IgD-negative memory B cell (primary cell): ENCODE data around the gene ECT2. TPM values are rescaled to one million over a fixed set of nuclear protein-coding genes. Genes with fewer than 3 reads are reported as not detected.
A peak's percentile ranks its signal among the peaks of the same experiment; 100 is the strongest.
"Not testable (repeated sequence)": the region's sequence is repeated elsewhere in the genome, so short reads cannot be mapped to it uniquely, and the experiment has no call there.

Source experiments
- H3K27ac Mint-ChIP-seq, 3 donors: one replicate each; pipeline ENCODE4 v1.8.0; 2020 to 2022; ENCODE audit warnings: mild to moderate bottlenecking in 3 of 3, mixed read lengths in 3 of 3, moderate library complexity in 1 of 3
- H3K27me3 Mint-ChIP-seq: one replicate; pipeline ENCODE4 v1.8.0; 2021; ENCODE audit warnings: mixed read lengths
- H3K36me3 Mint-ChIP-seq: one replicate; pipeline ENCODE4 v1.8.0; 2020; ENCODE audit warnings: mild to moderate bottlenecking, mixed read lengths
- H3K4me1 Mint-ChIP-seq, 3 donors: one replicate each; pipeline ENCODE4 v1.8.0; 2020 to 2022; ENCODE audit warnings: mixed read lengths in 3 of 3, mild to moderate bottlenecking in 1 of 3
- H3K4me3 Mint-ChIP-seq, 4 donors: one replicate each; pipeline ENCODE4 v1.8.0; 2020 to 2022; ENCODE audit warnings: mild to moderate bottlenecking in 4 of 4, mixed read lengths in 4 of 4, moderate library complexity in 3 of 4
- H3K9me3 Mint-ChIP-seq, 3 donors: one replicate each; pipeline ENCODE4 v1.8.0; 2020 to 2021; ENCODE audit warnings: mixed read lengths in 3 of 3, mild to moderate bottlenecking in 1 of 3
- polyA plus RNA-seq: library from polyadenylated mRNA; unstranded; fragments of 300-500 nt; fragmentation: Illumina TruSeq; gene quantifications from one replicate; pipeline ENCODE4 v1.2.3, GENCODE V29; 2021

The ECT2 gene
- polyA plus RNA-seq, 1 donor from 2014 or later, result 4.2 TPM

GRCh38 chr3:172813462-172813861, 62.9 kb downstream of the ECT2 start:
- no peak overlapping the region for H3K27ac Mint-ChIP-seq
- H3K27me3 Mint-ChIP-seq, result no peaks in the 10 kb centered on the region
- H3K4me3 Mint-ChIP-seq, result no peak overlapping the region
- no peaks in the 10 kb centered on the region for H3K9me3 Mint-ChIP-seq
- H3K36me3 Mint-ChIP-seq, result peaks cover 2% of the 10 kb centered on the region
- peaks cover 0 to 2% (median 0%) of the 10 kb centered on the region in 3 donors for H3K4me1 Mint-ChIP-seq

DNA sequence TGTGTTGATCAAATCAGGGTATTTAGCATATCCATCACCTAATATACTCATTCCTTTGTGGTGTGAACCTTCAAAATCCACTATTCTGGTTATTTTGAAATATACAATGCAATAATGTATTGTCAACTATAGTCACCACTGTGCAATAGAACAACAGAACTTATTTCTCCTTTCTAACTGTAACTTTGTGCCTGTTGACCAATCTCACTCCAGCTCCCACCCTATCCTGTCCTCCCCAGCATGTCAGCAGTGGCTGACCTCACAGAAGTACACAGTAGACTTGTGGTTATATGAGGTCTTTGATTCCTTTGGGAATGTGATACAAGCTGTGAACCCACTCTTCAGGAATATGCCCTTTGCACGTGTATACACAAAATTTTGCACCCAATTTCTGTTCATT, 64.2 kb downstream of the ECT2 start:
- peaks cover 2% of the 10 kb centered on the region for H3K36me3 Mint-ChIP-seq
- no peak overlapping the region for H3K27ac Mint-ChIP-seq
- peaks cover 0 to 2% (median 0%) of the 10 kb centered on the region in 3 donors for H3K4me1 Mint-ChIP-seq

GRCh38 chr3:172815857-172816256, 65.3 kb downstream of the ECT2 start:
- Mint-ChIP-seq H3K9me3 (no peaks in the 10 kb centered on the region), H3K27me3 (no peaks in the 10 kb centered on the region), H3K27ac (peak overlapping the region in 1 of 3 donors; percentile 1), H3K4me1 (peaks cover 0 to 2% (median 0%) of the 10 kb centered on the region in 3 donors), H3K4me3 (no peak overlapping the region), H3K36me3 (peaks cover 2% of the 10 kb centered on the region)

More for the DNA sequence above, 64.2 kb downstream of the ECT2 start:
- H3K9me3 Mint-ChIP-seq, result no peaks in the 10 kb centered on the region
- no peak overlapping the region for H3K4me3 Mint-ChIP-seq
- H3K27me3 Mint-ChIP-seq, result no peaks in the 10 kb centered on the region

DNA sequence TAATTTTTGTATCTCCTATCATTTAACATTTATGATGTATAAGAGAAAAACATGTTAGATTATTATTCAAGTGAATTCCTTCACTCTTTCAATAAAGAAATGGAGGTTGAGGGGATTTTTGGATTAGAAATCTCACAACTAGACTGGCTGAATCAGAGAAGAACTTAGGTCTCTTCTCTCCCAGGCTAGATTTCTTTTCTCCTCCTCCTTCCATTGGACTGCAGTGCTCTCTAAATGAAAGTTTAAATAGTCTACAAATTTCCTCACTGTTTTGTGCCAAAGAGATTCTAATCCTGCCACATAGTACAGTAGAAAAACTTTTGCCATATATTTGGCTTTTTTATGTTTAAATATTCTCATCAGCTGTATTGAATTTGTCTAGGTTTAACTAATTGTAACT, 65.8 kb downstream of the ECT2 start:
- Mint-ChIP-seq H3K27me3 (no peaks in the 10 kb centered on the region), H3K4me3 (no peak overlapping the region), H3K36me3 (peaks cover 2% of the 10 kb centered on the region), H3K4me1 (peaks cover 0 to 2% (median 0%) of the 10 kb centered on the region in 3 donors), H3K27ac (no peak overlapping the region), H3K9me3 (no peaks in the 10 kb centered on the region)

- Mint-ChIP-seq H3K27me3 (no peaks in the 10 kb centered on the region), H3K4me3 (no peak overlapping the region), H3K36me3 (peaks cover 3% of the 10 kb centered on the region)
These were observed 66.4 kb downstream of the ECT2 start for GRCh38 chr3:172816968-172817367.

GRCh38 chr3:172820492-172820891, 70.0 kb downstream of the ECT2 start:
- H3K27me3 Mint-ChIP-seq, result no peaks in the 10 kb centered on the region
- no peak overlapping the region for H3K4me3 Mint-ChIP-seq
- no peak overlapping the region for H3K27ac Mint-ChIP-seq
- peaks cover 3% of the 10 kb centered on the region for H3K36me3 Mint-ChIP-seq
- H3K9me3 Mint-ChIP-seq, result peaks cover 0 to 10% (median 0%) of the 10 kb centered on the region in 3 donors
- H3K4me1 Mint-ChIP-seq, result peaks cover 0 to 1% (median 0%) of the 10 kb centered on the region in 3 donors

More at GRCh38 chr3:172816968-172817367, 66.4 kb downstream of the ECT2 start:
- peaks cover 0 to 2% (median 0%) of the 10 kb centered on the region in 3 donors for H3K4me1 Mint-ChIP-seq
- no peaks in the 10 kb centered on the region for H3K9me3 Mint-ChIP-seq
- no peak overlapping the region for H3K27ac Mint-ChIP-seq

- H3K27me3 Mint-ChIP-seq, result no peaks in the 10 kb centered on the region
- H3K9me3 Mint-ChIP-seq, result peaks cover 3 to 14% (median 6%) of the 10 kb centered on the region in 3 donors
- H3K4me1 Mint-ChIP-seq, result peaks cover 0 to 1% (median 0%) of the 10 kb centered on the region in 3 donors
- no peak overlapping the region for H3K4me3 Mint-ChIP-seq
- H3K27ac Mint-ChIP-seq, result no peak overlapping the region
- H3K36me3 Mint-ChIP-seq, result peaks cover 2% of the 10 kb centered on the region
These were observed 73.7 kb downstream of the ECT2 start for GRCh38 chr3:172824229-172824628.

GRCh38 chr3:172827231-172827630, 76.7 kb downstream of the ECT2 start:
- H3K36me3 Mint-ChIP-seq, H3K4me3 Mint-ChIP-seq, H3K27ac Mint-ChIP-seq, H3K4me1 Mint-ChIP-seq, H3K27me3 Mint-ChIP-seq: not testable (repeated sequence)
- peaks cover 5 to 14% (median 6%) of the 10 kb centered on the region in 3 donors for H3K9me3 Mint-ChIP-seq

GRCh38 chr3:172832983-172833382, 82.5 kb downstream of the ECT2 start:
- Mint-ChIP-seq H3K4me3 (no peak overlapping the region), H3K9me3 (peaks cover 0 to 2% (median 1%) of the 10 kb centered on the region in 3 donors), H3K4me1 (no peaks in the 10 kb centered on the region), H3K36me3 (no peaks in the 10 kb centered on the region), H3K27me3 (no peaks in the 10 kb centered on the region), H3K27ac (no peak overlapping the region)

DNA sequence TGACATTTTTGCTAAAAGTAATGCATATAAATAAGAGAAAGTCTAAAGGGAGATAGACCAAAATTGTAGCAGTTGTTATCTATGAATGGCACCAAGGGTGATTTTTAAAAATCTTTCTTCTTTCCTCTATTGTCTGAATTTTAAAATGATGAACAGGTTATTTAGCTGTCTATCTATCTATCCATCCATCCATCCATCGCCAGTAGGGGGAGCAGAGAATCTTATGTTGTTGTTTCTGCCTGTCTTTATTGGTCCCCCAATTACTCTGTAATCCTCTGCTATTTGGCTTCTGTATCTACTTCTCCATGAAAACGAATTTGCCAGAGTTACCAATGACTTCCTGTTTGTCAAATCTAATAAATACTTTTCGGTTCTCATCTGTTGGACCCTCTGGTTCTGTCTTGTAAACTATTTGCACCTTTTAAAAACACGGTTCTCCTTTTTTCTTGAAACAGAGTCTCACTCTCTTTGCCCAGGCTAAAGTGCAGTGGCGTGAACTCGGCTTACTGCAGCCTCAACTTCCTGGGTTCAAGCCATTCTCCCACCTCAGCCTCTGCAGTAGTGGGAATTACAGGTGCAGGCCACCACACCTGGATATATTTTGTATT, 86.0 kb downstream of the ECT2 start:
- Mint-ChIP-seq H3K9me3 (no peaks in the 10 kb centered on the region), H3K27me3 (peaks cover 1% of the 10 kb centered on the region), H3K36me3 (no peaks in the 10 kb centered on the region), H3K27ac (no peak overlapping the region), H3K4me3 (no peak overlapping the region), H3K4me1 (no peaks in the 10 kb centered on the region)

GRCh38 chr3:172839679-172840078, 89.2 kb downstream of the ECT2 start:
- H3K9me3 Mint-ChIP-seq, result no peaks in the 10 kb centered on the region
- no peak overlapping the region for H3K4me3 Mint-ChIP-seq
- no peaks in the 10 kb centered on the region for H3K36me3 Mint-ChIP-seq
- peaks cover 5% of the 10 kb centered on the region for H3K27me3 Mint-ChIP-seq
- no peak overlapping the region for H3K27ac Mint-ChIP-seq
- H3K4me1 Mint-ChIP-seq, result no peaks in the 10 kb centered on the region

DNA sequence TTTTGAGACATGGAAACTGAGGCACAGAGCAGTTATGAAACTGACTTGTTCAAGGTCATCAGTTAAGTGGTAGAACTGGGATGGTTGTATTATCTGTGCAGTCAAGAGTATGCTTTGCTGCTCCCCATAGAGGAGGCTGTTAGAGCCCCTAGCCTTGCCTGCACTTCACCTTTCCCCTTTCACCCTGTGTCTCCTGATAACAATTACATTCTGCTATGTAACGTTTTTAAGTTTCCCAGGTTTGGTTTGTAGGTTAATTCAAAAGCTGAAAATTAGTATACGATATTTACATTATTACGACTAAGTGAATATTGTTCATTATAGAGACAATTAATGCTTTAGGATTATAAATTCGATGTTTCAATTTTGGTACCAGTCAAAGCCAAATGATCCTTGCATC, 89.9 kb downstream of the ECT2 start:
- H3K4me3 Mint-ChIP-seq, result no peak overlapping the region
- no peaks in the 10 kb centered on the region for H3K36me3 Mint-ChIP-seq
- H3K27me3 Mint-ChIP-seq, result peaks cover 5% of the 10 kb centered on the region
- H3K27ac Mint-ChIP-seq, result no peak overlapping the region
- H3K4me1 Mint-ChIP-seq, result no peaks in the 10 kb centered on the region
- H3K9me3 Mint-ChIP-seq, result no peaks in the 10 kb centered on the region

- Mint-ChIP-seq H3K4me3 (no peak overlapping the region), H3K9me3 (no peaks in the 10 kb centered on the region), H3K4me1 (no peaks in the 10 kb centered on the region), H3K36me3 (no peaks in the 10 kb centered on the region), H3K27me3 (peaks cover 5% of the 10 kb centered on the region), H3K27ac (no peak overlapping the region)
These were observed 90.4 kb downstream of the ECT2 start for GRCh38 chr3:172840913-172841312.

DNA sequence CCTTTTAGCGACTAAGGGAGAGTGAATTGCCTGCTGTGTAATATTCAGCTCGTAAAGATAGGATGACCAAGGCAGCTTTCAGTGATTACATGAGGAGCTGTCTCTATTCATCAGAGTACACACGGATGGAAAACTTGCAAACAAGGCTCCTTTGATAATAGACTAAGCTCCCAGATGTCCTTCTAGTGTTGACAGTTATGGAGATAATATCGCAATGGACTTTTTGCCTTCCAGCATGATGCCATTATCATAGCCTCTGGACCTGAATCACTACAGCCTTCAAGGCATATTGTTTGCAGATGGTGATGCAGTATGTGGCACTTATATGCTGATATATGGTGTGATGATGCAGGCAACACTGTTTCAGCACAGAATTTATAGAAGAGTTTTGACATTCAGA, 93.9 kb downstream of the ECT2 start:
- Mint-ChIP-seq H3K9me3 (peaks cover 0 to 3% (median 0%) of the 10 kb centered on the region in 3 donors), H3K27ac (no peak overlapping the region), H3K36me3 (no peaks in the 10 kb centered on the region), H3K27me3 (peaks cover 8% of the 10 kb centered on the region), H3K4me1 (peaks cover 0 to 1% (median 0%) of the 10 kb centered on the region in 3 donors), H3K4me3 (no peak overlapping the region)

- H3K27me3 Mint-ChIP-seq, result peaks cover 9% of the 10 kb centered on the region
- no peaks in the 10 kb centered on the region for H3K36me3 Mint-ChIP-seq
- H3K4me3 Mint-ChIP-seq, result no peak overlapping the region
These were observed 95.6 kb downstream of the ECT2 start for GRCh38 chr3:172846103-172846561.

DNA sequence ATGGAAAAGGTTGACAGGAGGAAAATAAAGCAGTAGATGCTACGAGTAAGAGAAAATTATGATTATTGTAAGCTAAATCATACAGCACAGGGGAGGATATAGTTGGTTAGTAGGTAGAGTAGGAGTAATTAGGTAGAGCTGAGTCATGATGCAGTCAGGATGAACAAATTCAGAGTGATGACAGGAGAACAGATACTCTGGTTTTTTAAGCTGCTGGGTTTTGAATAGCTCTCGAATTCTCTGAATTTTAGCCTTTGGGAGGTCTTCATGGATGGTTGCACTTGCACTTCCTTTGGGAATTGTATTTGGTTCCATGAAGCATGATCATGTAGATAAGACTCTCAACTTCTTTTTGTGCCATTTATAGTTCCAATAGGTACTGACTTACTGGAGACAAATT, 96.2 kb downstream of the ECT2 start:
- Mint-ChIP-seq H3K4me3 (no peak overlapping the region), H3K4me1 (peaks cover 0 to 1% (median 0%) of the 10 kb centered on the region in 3 donors), H3K27me3 (peaks cover 8% of the 10 kb centered on the region), H3K36me3 (no peaks in the 10 kb centered on the region), H3K27ac (no peak overlapping the region), H3K9me3 (peaks cover 0 to 3% (median 0%) of the 10 kb centered on the region in 3 donors)

More at GRCh38 chr3:172846103-172846561, 95.6 kb downstream of the ECT2 start:
- Mint-ChIP-seq H3K27ac (no peak overlapping the region), H3K4me1 (peaks cover 0 to 1% (median 0%) of the 10 kb centered on the region in 3 donors), H3K9me3 (peaks cover 0 to 3% (median 0%) of the 10 kb centered on the region in 3 donors)
